ENCODE measurements around the gene ZBTB42.

- TF ChIP-seq CTCF (tag by site-specific recombination; IDR thresholded peaks at IDR 0.05) (no peak), ZNF530 (tag by site-specific recombination; IDR thresholded peaks at IDR 0.05; ENCODE audit: low read depth) (no peak), BCL6B (tag by site-specific recombination; IDR thresholded peaks at IDR 0.05) (no peak), ZNF366 (tag by site-specific recombination; conservative IDR thresholded peaks at IDR 0.05) (no peak), MYNN (tag by site-specific recombination; IDR thresholded peaks at IDR 0.05; ENCODE audit: borderline replicate concordance) (no peak), ZNF555 (tag by site-specific recombination; conservative IDR thresholded peaks at IDR 0.05) (no peak), ATF2 (tag by site-specific recombination; IDR thresholded peaks at IDR 0.05; ENCODE audit: low read depth) (no peak)
Observed at GRCh38 chr14:104843006-104843405, 42.1 kb downstream of the ZBTB42 start.

Data from HEK293 (cell line).